GM12878 (cell line): ENCODE measurements around the gene PPP6C. TPM values are rescaled to one million over a fixed set of nuclear protein-coding genes. Genes with fewer than 3 reads are reported as not detected.

Experiments
- ATAC-seq: fragments of 200-7000 bp; cut with Tn5 transposase; 3 replicates; pipeline ENCODE4 v1.9.1; 2020; ENCODE audit warnings: mild to moderate bottlenecking, moderate library complexity
- Bru-seq: library from RNA; stranded (reverse); fragments of 400-500 nt; gene quantifications from one replicate; lab custom pipeline; 2021; lab: Mats Ljungman, UMichigan
- BruChase-seq, 2 experiments: library from RNA; stranded (reverse); fragments of 400-500 nt; gene quantifications; one replicate each; lab custom pipeline; 2021; lab: Mats Ljungman, UMichigan
- BruUV-seq: library from RNA; stranded (reverse); fragments of 400-500 nt; replicated peaks from 2 replicates; lab custom pipeline; 2021; lab: Mats Ljungman, UMichigan
- CTCF ChIA-PET: fragments of 300-600 bp; sonication (Branson Sonifier 250); formaldehyde crosslinking; extraction: SDS; loops from one replicate; lab custom pipeline; 2021; ENCODE audit warnings: inconsistent platforms; lab: Yijun Ruan, JAX
- POLR2A ChIA-PET: fragments of 350-600 bp; formaldehyde crosslinking; extraction: SDS; loops from one replicate; lab custom pipeline; 2021; ENCODE audit warnings: inconsistent platforms; lab: Charles Lee
- RAD21 ChIA-PET: fragments of 300-600 bp; sonication (Branson Sonifier 250); formaldehyde crosslinking; loops from one replicate; lab custom pipeline; 2023; ENCODE audit warnings: antibody characterized with exemption; ENCODE audit not compliant: unreplicated experiment; lab: Charles Lee
- SMC1A ChIA-PET: fragments of 300-600 bp; sonication (Branson Sonifier 250); formaldehyde crosslinking; loops from one replicate; lab custom pipeline; 2023; ENCODE audit not compliant: unreplicated experiment, uncharacterized antibody; lab: Charles Lee
- DNase-seq: peaks from one replicate; pipeline ENCODE4 v3.0.0-alpha.2; 2011; ENCODE audit warnings: low read depth, low spot score
- FAIRE-seq: peaks from 3 replicates; lab custom pipeline; 2011; peaks lifted over from hg19 to GRCh38; lab: Jason Lieb, UNC
- H2AFZ ChIP-seq: 2 replicates; pipeline ENCODE4 v1.6.0; 2011; ENCODE audit warnings: low read depth, low read length, control low read depth; ENCODE audit not compliant: control insufficient read depth
- H3K27ac ChIP-seq: 2 replicates; pipeline ENCODE4 v1.5.1; 2011; ENCODE audit warnings: control low read depth; ENCODE audit not compliant: control insufficient read depth, insufficient read depth
- H3K27me3 ChIP-seq, 2 experiments: replicated peaks in 1 of 2; 2 replicates each; pipeline versions ENCODE4 v1.6.0 to v1.6.1; 2011; ENCODE audit warnings: low read length in 1 of 2; ENCODE audit not compliant: control insufficient read depth in 2 of 2, insufficient read depth in 2 of 2
- H3K36me3 ChIP-seq, 2 experiments: 2 replicates each; pipeline ENCODE4 v1.5.1; 2011; ENCODE audit warnings: low read length in 1 of 2; ENCODE audit not compliant: control insufficient read depth in 2 of 2, insufficient read depth in 2 of 2
- H3K4me1 ChIP-seq: 2 replicates; pipeline ENCODE4 v1.6.1; 2011; ENCODE audit warnings: mild to moderate bottlenecking, low read length, moderate library complexity, mixed read lengths; ENCODE audit not compliant: control insufficient read depth, insufficient read depth
- H3K4me2 ChIP-seq: 2 replicates; pipeline ENCODE4 v1.6.0; 2011; ENCODE audit warnings: control low read depth; ENCODE audit not compliant: control insufficient read depth, insufficient read depth
- H3K4me3 ChIP-seq: fragments of 200-600 bp; sonication (generic); 2 replicates; pipeline ENCODE4 v1.5.1; 2016
- H3K79me2 ChIP-seq: 2 replicates; pipeline ENCODE4 v1.6.0; 2011; ENCODE audit warnings: low read length; ENCODE audit not compliant: control insufficient read depth, insufficient read depth
- H3K9ac ChIP-seq: 2 replicates; pipeline ENCODE4 v1.8.0; 2011; ENCODE audit warnings: low read length, control low read depth, mixed read lengths; ENCODE audit not compliant: control insufficient read depth, insufficient read depth
- H3K9me3 ChIP-seq: replicated peaks from 3 replicates; pipeline ENCODE4 v1.5.1; 2011; ENCODE audit warnings: mild to moderate bottlenecking, low read length; ENCODE audit not compliant: control insufficient read depth, insufficient read depth
- H4K20me1 ChIP-seq: 2 replicates; pipeline ENCODE4 v1.6.0; 2011; ENCODE audit not compliant: control insufficient read depth, insufficient read depth
- CREM ChIP-seq: IDR thresholded peaks from 2 replicates; pipeline ENCODE4 v1.6.1; 2014; ENCODE audit warnings: antibody characterized with exemption, low read depth
- HCFC1 ChIP-seq: fragments of 150-350 bp; IDR thresholded peaks from 2 replicates; pipeline ENCODE4 v1.6.1; 2014; ENCODE audit warnings: low read length
- MEF2B ChIP-seq: fragments of 450-650 bp; IDR thresholded peaks from 2 replicates; pipeline ENCODE4 v1.6.1; 2018; ENCODE audit warnings: mild to moderate bottlenecking, moderate library complexity; ENCODE audit not compliant: partially characterized antibody, poor library complexity, severe bottlenecking
- MYB ChIP-seq: fragments of 150-350 bp; IDR thresholded peaks from 2 replicates; pipeline ENCODE4 v1.6.1; 2014; ENCODE audit warnings: mild to moderate bottlenecking, low read depth, low read length, borderline replicate concordance
- NBN ChIP-seq: fragments of 450-650 bp; IDR thresholded peaks from 2 replicates; pipeline ENCODE4 v1.6.1; 2016
- NR2F1 ChIP-seq: fragments of 450-650 bp; conservative IDR thresholded peaks from 2 replicates; pipeline ENCODE4 v1.6.1; 2017; ENCODE audit warnings: mild to moderate bottlenecking
- PML ChIP-seq: IDR thresholded peaks from 2 replicates; pipeline ENCODE4 v1.6.1; 2012; ENCODE audit warnings: low read length, inconsistent platforms
- SIN3A ChIP-seq: IDR thresholded peaks from 2 replicates; pipeline ENCODE4 v1.6.1; 2012; ENCODE audit warnings: low read depth, low read length, improper control_type of control experiment
- TARDBP ChIP-seq: IDR thresholded peaks from 2 replicates; pipeline ENCODE4 v1.6.1; 2016; ENCODE audit warnings: borderline replicate concordance
- TCF3 ChIP-seq: IDR thresholded peaks from 2 replicates; pipeline ENCODE4 v1.6.1; 2012; ENCODE audit warnings: low read depth, mild to moderate bottlenecking, low read length, borderline replicate concordance; ENCODE audit not compliant: insufficient read depth
- ZNF384 ChIP-seq: IDR thresholded peaks from 2 replicates; pipeline ENCODE4 v1.6.1; 2012; ENCODE audit warnings: low read depth, mild to moderate bottlenecking, low read length, improper control_type of control experiment, borderline replicate concordance
- WGBS: methylation state at CpG from one replicate; pipeline ENCODE4 v1.1.6; 2016; ENCODE audit warnings: low lambda C conversion rate; ENCODE audit not compliant: insufficient replicate concordance, insufficient coverage; ENCODE audit errors: missing lambda C conversion rate; 5-methylcytosine and 5-hydroxymethylcytosine counted together
- in situ Hi-C: fragments of 300-500 bp; cut with MboI; formaldehyde crosslinking; loops from 9 replicates; pipeline ENCODE4 v1.14.3; 2018; ENCODE audit warnings: mixed read lengths
- intact Hi-C: fragments of 100-400 bp; cut with micrococcal nuclease; formaldehyde crosslinking; loops from one replicate; pipeline ENCODE4 v1.14.2; 2022; ENCODE audit not compliant: unreplicated experiment
- long read RNA-seq, 2 experiments: library from polyadenylated mRNA; unstranded; transcript quantifications; one replicate each; pipeline ENCODE4 v2.0.0, GENCODE V29; 2019 to 2020
- polyA minus RNA-seq, 3 experiments: library from RNA; depleted of rRNA, polyadenylated mRNA; stranded (reverse); fragments of >200 nt; gene quantifications; 2 replicates each; pipeline ENCODE4 v1.2.3, GENCODE V29; 2011
- polyA plus RNA-seq, 11 experiments: library from polyadenylated mRNA; depleted of rRNA in 4 of 11; unstranded in 6 of 11; stranded (reverse) in 5 of 11; fragments of >200 nt; fragmentation: Nextera tagmentation in 4 of 11; fragmentation: Illumina TruSeq in 1 of 11; extraction: Ambion mirVana in 4 of 11; extraction: Trizol in 1 of 11; gene quantifications; 1 replicate in 1 of 11; 2 replicates in 10 of 11; pipeline versions ENCODE4 v1.2.1 to v1.2.3, GENCODE V29; 2011 to 2016; ENCODE audit warnings: inconsistent platforms in 2 of 11, missing spikeins in 2 of 11, low read depth in 1 of 11
- total RNA-seq, 4 experiments: library from RNA; depleted of rRNA in 3 of 4; stranded (reverse); fragments of >200 nt in 3 of 4; fragmentation: Illumina TruSeq in 1 of 4; extraction: Trizol in 1 of 4; gene quantifications; 2 replicates each; pipeline versions ENCODE4 v1.2.1 to v1.2.3, GENCODE V29; 2013 to 2021
- TF ChIP-seq, protein P1 (sequence below): IDR thresholded peaks from 2 replicates; pipeline ENCODE4 v1.6.1; 2012; ENCODE audit warnings: low read depth, low read length, improper control_type of control experiment
- TF ChIP-seq, protein P2 (sequence below): fragments of 450-650 bp; IDR thresholded peaks from 2 replicates; pipeline ENCODE4 v1.6.1; 2017; ENCODE audit warnings: low read depth, mild to moderate bottlenecking, moderate library complexity
- TF ChIP-seq, protein P3 (sequence below): IDR thresholded peaks from 2 replicates; pipeline ENCODE4 v1.6.1; 2011; ENCODE audit warnings: low read depth, mild to moderate bottlenecking, low read length, moderate library complexity, borderline replicate concordance; ENCODE audit errors: extremely low read depth

The PPP6C gene
- 13.2 and 13.6 TPM in 2 replicates for total RNA-seq (2013; cell fraction: nucleolus; rRNA removed)
- total RNA-seq (2014; rRNA removed) (27.2 and 34.8 TPM in 2 replicates), total RNA-seq (2014; rRNA removed; fragmentation: Illumina TruSeq; extraction: Trizol) (35.1 and 35.3 TPM in 2 replicates), total RNA-seq (2021) (41.2 and 43.4 TPM in 2 replicates), polyA plus RNA-seq (2011; rRNA removed) (45.3 and 67.8 TPM in 2 replicates), polyA plus RNA-seq (2014; fragmentation: Illumina TruSeq; extraction: Trizol) (38.8 and 46.0 TPM in 2 replicates), polyA plus RNA-seq (2014; fragmentation: Nextera tagmentation; extraction: Ambion mirVana) (10 to 100 TPM; 26.8 to 33.8 TPM), polyA plus RNA-seq (2014; rRNA removed) (23.9 and 27.4 TPM in 2 replicates), polyA plus RNA-seq (2016; fragmentation: Nextera tagmentation; extraction: Ambion mirVana) (10 to 100 TPM; 39.7 to 40.2 TPM), polyA minus RNA-seq (2011; rRNA and poly(A)+ RNA removed) (23.0 and 32.4 TPM in 2 replicates), Bru-seq, nascent RNA (percentile 83 among the genes with signal in this experiment), BruChase-seq, experiment 1, labeled RNA remaining after a 6-hour chase (percentile 89 among the genes with signal in this experiment), BruChase-seq, experiment 2, labeled RNA remaining after a 2-hour chase (percentile 86 among the genes with signal in this experiment)
- 12.7 TPM for polyA plus RNA-seq (2011; ENCODE audit: low read depth)
- polyA plus RNA-seq (2011; cell fraction: cytosol; rRNA removed), result 17.0 and 21.4 TPM in 2 replicates
- 11.9 and 15.3 TPM in 2 replicates for polyA plus RNA-seq (2011; cell fraction: nucleus; rRNA removed)
- 20.0 and 22.4 TPM in 2 replicates for polyA plus RNA-seq (2012)
- polyA minus RNA-seq (2011; cell fraction: cytosol; rRNA and poly(A)+ RNA removed), result 13.6 and 14.6 TPM in 2 replicates
- 4.8 and 6.6 TPM in 2 replicates for polyA minus RNA-seq (2011; cell fraction: nucleus; rRNA and poly(A)+ RNA removed)
- long read RNA-seq, experiment 1, full-length matches to known transcripts, result 30 of 33 reads
- long read RNA-seq, experiment 1, partial matches to known transcripts, result 0 of 33 reads
- long read RNA-seq, experiment 1, other reads (novel, unspliced or antisense), result 3 of 33 reads
- long read RNA-seq, experiment 2, full-length matches to known transcripts, result 56 of 70 reads
- long read RNA-seq, experiment 2, partial matches to known transcripts, result 3 of 70 reads
- long read RNA-seq, experiment 2, other reads (novel, unspliced or antisense), result 11 of 70 reads

DNA sequence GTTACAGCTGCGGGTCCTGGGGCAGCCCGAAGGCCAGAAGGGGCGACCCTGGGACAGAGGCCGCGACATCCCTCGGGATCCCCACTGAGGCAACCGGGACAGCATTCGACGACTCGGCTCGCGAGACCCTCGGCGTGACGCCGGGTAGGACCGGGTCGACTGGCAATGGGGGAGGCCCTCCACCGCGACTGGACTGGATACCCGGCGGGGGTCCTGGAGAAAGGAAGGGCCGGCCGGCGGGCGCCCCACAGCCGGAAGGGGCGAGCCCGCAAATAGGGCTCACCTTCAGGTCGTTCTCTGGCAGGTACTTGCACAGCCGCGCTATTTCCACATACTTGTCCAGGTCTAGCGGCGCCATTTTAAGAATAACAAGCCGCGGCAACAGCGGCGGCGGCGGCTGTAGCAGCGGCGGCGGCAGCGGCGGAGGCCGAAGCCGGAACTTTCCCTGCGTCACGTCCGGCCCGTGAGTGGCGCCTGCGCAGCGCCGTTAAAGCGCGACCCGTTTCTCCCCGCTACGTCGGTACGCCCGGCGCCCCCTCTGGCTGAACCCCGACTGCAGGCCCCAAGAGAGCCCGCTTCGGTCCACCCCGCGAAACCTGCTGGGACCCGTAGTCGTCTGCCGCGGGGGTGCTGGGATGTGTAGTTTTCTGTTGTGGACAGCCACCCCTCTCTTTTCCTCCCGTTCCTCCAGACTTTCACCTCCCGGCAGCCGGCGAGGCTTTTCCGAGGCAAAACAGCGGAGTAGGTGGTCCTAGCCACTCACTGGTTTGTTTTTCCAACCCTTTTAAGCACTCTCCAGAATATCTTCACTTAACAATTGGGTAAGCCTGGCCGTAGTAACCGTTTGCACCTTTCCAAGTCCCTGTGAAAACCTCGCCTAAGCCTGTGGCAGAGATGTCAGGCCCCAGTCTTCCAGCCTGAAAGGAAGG is at the start of gene PPP6C:
TSS of gene PPP6C (minus strand) at position 443 of the 929 bp plus-strand sequence. CDS start at position 358, 85 bp downstream.
- intact Hi-C loops (loop anchor here (1.0 to 2.0 kb wide), 2 partner anchors 11 to 71 kb away; partner anchors contain the start of genes GAPVD1 and RABEPK), in situ Hi-C loops (no loop called here)
- RAD21 ChIA-PET, result interaction anchor here (0.9 kb wide), 1 partner anchor 904 kb away, joined by 3 read pairs; no protein-coding TSS in a partner anchor
- H3K4me3 ChIP-seq, result peak within 1 kb of the TSS; percentile 93
- peak within 1 kb of the TSS; percentile 98 for H3K9ac ChIP-seq
- peaks cover 45% of the 10 kb centered on the region for H3K79me2 ChIP-seq
- peak within 1 kb of the TSS; percentile 99 for H2AFZ ChIP-seq
- CTCF ChIA-PET, result interaction anchor here (0.7 to 1.2 kb wide), 2 partner anchors 17 to 53 kb away, joined by 3 read pairs; no protein-coding TSS in a partner anchor
- peaks cover 4% of the 10 kb centered on the region for H3K4me1 ChIP-seq
- no peaks in the 10 kb centered on the region for H3K36me3 ChIP-seq
- H3K4me2 ChIP-seq, result peak within 1 kb of the TSS; percentile 97
- peak within 1 kb of the TSS; percentile 89 for H3K27ac ChIP-seq
- BruUV-seq, result no TSS peak
- no peaks in the 10 kb centered on the region for H3K9me3 ChIP-seq
- WGBS, result 1% methylated on average over 81 of the region's 82 CpGs
- SMC1A ChIA-PET, result interaction anchor here (0.9 to 1.3 kb wide), 3 partner anchors 10 to 52 kb away, joined by 3 to 5 read pairs (median 3); partner anchors contain the start of gene HSPA5
- H3K27me3 ChIP-seq, result no peaks in the 10 kb centered on the region
- FAIRE-seq, result peak; percentile 66
- peak; percentile 97 for ATAC-seq
- no peaks in the 10 kb centered on the region for H4K20me1 ChIP-seq
- POLR2A ChIA-PET, result interaction anchor here (0.5 to 1.9 kb wide), 5 partner anchors 10 to 228 kb away, joined by 3 to 9 read pairs (median 5); partner anchors contain the start of gene HSPA5
- DNase-seq, result peak; percentile 76
- TF ChIP-seq TARDBP, result peak; percentile 85
- TF ChIP-seq NBN, result peak; percentile 94
- 0 out of 2 replicates have a peak, but pooled peaks have one; percentile 20 for TF ChIP-seq MYB
- TF ChIP-seq, protein P1, sequence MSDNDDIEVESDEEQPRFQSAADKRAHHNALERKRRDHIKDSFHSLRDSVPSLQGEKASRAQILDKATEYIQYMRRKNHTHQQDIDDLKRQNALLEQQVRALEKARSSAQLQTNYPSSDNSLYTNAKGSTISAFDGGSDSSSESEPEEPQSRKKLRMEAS, result 0 out of 2 replicates have a peak, but pooled peaks have one; percentile 48
- TF ChIP-seq, protein P2, sequence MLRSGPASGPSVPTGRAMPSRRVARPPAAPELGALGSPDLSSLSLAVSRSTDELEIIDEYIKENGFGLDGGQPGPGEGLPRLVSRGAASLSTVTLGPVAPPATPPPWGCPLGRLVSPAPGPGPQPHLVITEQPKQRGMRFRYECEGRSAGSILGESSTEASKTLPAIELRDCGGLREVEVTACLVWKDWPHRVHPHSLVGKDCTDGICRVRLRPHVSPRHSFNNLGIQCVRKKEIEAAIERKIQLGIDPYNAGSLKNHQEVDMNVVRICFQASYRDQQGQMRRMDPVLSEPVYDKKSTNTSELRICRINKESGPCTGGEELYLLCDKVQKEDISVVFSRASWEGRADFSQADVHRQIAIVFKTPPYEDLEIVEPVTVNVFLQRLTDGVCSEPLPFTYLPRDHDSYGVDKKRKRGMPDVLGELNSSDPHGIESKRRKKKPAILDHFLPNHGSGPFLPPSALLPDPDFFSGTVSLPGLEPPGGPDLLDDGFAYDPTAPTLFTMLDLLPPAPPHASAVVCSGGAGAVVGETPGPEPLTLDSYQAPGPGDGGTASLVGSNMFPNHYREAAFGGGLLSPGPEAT, result peak; percentile 67; the same call in 1 of the 2 replicates
- peak; percentile 96 for TF ChIP-seq CREM
- TF ChIP-seq SIN3A, result peak; percentile 79; the same call in 1 of the 2 replicates
- no peak for TF ChIP-seq ZNF384
- TF ChIP-seq, protein P3, sequence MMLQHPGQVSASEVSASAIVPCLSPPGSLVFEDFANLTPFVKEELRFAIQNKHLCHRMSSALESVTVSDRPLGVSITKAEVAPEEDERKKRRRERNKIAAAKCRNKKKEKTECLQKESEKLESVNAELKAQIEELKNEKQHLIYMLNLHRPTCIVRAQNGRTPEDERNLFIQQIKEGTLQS, result no peak
- peak; percentile 98 for TF ChIP-seq HCFC1
- TF ChIP-seq NR2F1, result peak; percentile 62
- TF ChIP-seq PML, result peak; percentile 71; the same call in 1 of the 2 replicates
- TF ChIP-seq MEF2B, result peak; percentile 82
- no peak for TF ChIP-seq TCF3
